GM12872 (cell line): ENCODE data around the gene SSBP3.

Experiments used
- CTCF ChIP-seq: IDR thresholded peaks from 3 replicates; pipeline ENCODE4 v1.5.1; 2011; ENCODE audit warnings: low read depth, mild to moderate bottlenecking, low read length, moderate library complexity; ENCODE audit not compliant: insufficient read depth

SSBP3 gene

DNA sequence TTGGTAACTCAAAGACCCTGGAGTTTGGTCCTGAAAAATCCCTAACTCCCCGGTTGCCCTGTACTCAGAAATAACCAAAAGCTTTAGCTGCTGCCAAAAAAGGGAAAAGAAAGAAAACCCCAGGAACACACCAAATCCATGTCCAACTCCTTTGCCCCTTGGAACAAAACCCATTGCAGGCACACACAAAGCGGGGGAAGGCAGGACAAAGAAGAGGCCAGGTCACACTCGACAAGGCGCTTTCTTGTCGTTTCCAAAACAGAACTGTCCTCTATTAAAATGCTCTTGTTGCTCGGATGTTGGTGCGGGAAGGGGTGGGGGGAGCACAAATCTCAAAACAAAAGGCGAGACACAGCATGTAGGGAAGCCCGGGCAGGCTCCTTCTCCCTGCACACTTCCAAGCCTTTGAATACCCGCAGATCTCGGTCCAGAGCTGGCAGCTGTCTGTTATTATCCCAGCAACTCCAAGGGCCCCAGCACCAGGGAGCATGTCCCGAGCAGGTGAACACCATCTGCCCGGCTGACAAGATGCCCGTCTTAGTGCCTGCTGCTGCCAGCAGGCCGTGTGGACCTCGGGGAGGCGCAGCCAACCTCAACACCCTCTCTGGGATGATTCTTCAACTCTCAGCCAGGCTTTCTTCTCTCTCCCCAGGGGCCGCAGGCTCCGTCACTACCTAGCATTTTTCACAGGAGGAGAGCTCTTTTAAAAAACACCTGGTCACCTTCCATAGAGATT lies 96.4 kb downstream of the SSBP3 start:
- no peak for TF ChIP-seq CTCF

- TF ChIP-seq CTCF: no peak
Measured at GRCh38 chr1:54307305-54307704, 98.9 kb downstream of the SSBP3 start.

GRCh38 chr1:54305906-54306514 lies 100.2 kb downstream of the SSBP3 start:
- TF ChIP-seq CTCF: no peak

DNA sequence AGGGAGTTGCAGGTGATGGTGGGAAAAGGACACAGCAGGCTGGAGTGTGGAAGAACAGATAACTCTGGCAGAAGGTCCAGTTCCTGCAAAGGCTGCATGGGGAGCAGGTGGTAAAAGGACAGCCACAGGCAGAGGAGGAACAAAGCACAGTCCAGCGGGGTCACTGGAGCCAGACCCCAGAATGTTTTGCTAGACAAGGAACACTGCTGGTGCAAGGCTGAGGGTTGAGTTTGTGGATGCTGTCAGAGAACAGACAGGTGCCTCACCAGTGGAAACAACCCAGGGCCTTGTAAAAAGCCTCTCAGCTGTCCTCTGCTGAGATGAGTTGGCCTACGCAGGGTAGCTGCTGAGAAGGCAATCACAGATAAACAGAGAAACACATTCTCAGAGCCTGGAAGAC lies 101.7 kb downstream of the SSBP3 start:
- no peak for TF ChIP-seq CTCF

DNA sequence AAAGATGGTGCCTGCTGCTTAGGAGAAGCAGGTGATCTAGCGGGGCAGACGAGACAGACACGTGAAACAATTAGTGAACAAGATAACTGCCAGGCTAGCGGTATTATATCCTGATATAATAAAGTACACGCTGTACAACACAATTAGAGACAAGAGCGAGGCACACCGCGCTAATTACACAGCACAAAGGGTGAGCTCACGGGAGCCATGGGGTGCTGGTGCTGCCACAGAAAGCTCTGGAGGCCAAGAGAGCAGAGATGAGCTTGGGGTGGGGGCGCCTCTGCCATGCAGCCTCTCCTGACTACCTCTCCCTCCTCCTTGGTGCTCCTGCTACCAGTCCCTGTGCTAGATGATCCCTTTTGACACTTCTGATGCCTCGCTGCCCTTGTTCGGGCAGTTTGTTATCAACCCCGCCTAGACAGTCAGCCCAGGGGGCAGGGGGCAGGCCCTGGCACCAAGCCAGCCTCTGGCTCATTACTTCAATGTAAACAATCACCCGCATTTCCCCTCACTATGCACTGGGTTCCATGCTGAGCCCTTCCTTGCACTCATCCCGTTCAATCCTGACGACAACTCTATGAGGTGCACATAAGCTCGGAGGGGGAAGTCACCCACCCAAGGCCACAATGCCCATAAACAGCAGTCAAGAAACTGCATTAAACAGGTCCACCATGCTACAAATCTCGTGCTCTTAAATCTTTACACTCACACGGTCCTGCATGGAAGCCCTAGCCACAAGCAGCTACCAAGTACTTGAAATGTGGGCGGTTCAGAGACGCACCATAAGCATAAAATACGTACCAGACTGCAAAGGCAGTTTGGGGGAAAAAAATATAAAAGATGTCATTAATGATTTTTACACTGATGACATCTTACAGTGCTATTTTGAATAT lies 103.0 kb downstream of the SSBP3 start:
- TF ChIP-seq CTCF: no peak

DNA sequence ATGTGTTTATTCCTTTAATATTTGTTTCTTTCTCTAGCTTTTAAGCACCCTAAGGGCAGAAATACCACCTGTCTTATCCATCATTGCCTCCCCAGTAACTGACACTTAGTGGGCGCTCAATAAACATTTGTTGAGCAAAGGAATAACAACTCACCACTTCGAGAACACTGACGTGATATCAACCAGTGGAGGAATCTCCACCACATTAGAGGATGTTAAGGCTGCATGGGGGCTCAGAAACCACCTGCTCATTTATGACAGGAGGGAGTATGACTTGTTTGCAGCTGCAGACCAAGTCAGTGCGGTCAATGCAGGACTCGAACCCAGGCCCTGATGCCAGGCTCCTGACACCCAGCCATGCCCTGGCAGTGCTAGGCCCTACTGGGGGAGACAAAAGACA lies 103.6 kb downstream of the SSBP3 start:
- TF ChIP-seq CTCF: no peak

- TF ChIP-seq CTCF: no peak
Measured at GRCh38 chr1:54301497-54301896, 104.7 kb downstream of the SSBP3 start.
